Prostate gland (tissue), 2 donors: ENCODE measurements around the gene MUC13.

ENCODE experiments used
- CTCF ChIP-seq, 4 experiments: fragments of 200-600 bp in 2 of 4; fragments of 450-650 bp in 2 of 4; sonication (generic) in 2 of 4; IDR thresholded peaks; 1 replicate in 3 of 4; 2 replicates in 1 of 4; pipeline ENCODE4 v1.5.1; 2016 to 2019; ENCODE audit warnings: antibody characterized with exemption in 4 of 4, mild to moderate bottlenecking in 2 of 4, moderate library complexity in 2 of 4
- POLR2A ChIP-seq: fragments of 450-650 bp; IDR thresholded peaks from one replicate; pipeline ENCODE4 v1.6.1; 2016; ENCODE audit warnings: antibody characterized with exemption, mild to moderate bottlenecking
- POLR2AphosphoS5 ChIP-seq: sonication (generic); formaldehyde crosslinking; IDR thresholded peaks from one replicate; pipeline ENCODE4 v1.6.1; 2017; ENCODE audit warnings: antibody characterized with exemption

DNA sequence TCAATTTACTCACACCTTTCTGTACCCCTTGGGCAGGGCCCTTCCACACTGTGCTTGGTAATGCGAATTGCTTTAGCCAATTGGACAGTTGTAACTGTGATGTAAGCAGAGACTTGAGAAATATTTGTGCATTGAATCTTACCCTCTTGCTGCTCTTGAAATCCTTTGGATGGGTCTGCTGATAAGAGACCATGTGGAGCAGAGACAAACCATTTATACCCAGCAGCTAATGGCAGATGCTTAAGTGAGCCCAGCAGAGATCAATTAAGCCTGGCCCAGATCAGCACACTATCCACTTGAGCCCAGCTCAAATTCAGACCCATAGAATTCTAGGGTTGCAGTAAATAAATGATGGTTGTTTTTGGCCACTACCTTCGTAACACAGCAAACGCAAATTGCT lies 19.3 kb downstream of the MUC13 start:
- TF ChIP-seq CTCF (IDR thresholded peaks at IDR 0.05) (no peak), POLR2A (no peak), POLR2AphosphoS5 (no peak)
